H9 (cell line): Measurements from ENCODE around the gene TRNAU1AP. TPM values are rescaled to one million over a fixed set of nuclear protein-coding genes. Genes with fewer than 3 reads are reported as not detected.

ENCODE experiments used
- DNase-seq: peaks from one replicate; pipeline ENCODE4 v3.0.0-alpha.2; 2017
- H2AFZ ChIP-seq: one replicate; pipeline ENCODE4 v1.6.1; 2013; ENCODE audit warnings: mild to moderate bottlenecking, low read length, control low read depth, moderate library complexity
- H2AK5ac ChIP-seq: 2 replicates; pipeline ENCODE4 v1.6.1; 2013; ENCODE audit warnings: low read length, control low read depth, mixed read lengths; ENCODE audit not compliant: insufficient read length
- H2BK120ac ChIP-seq: one replicate; pipeline ENCODE4 v1.6.1; 2013; ENCODE audit warnings: low read depth, mild to moderate bottlenecking, low read length, control low read depth, inconsistent platforms; ENCODE audit not compliant: poor library complexity, severe bottlenecking
- H2BK12ac ChIP-seq: 2 replicates; pipeline ENCODE4 v1.6.1; 2013; ENCODE audit warnings: low read length, control low read depth, mixed read lengths, low read depth; ENCODE audit not compliant: insufficient read length
- H2BK15ac ChIP-seq: 2 replicates; pipeline ENCODE4 v1.6.1; 2013; ENCODE audit warnings: low read depth, low read length, control low read depth
- H2BK20ac ChIP-seq: one replicate; pipeline ENCODE4 v1.6.1; 2013; ENCODE audit warnings: low read depth, mild to moderate bottlenecking, low read length, control low read depth, inconsistent platforms; ENCODE audit not compliant: poor library complexity, severe bottlenecking
- H2BK5ac ChIP-seq: 2 replicates; pipeline ENCODE4 v1.6.1; 2013; ENCODE audit warnings: low read length, control low read depth, mixed read lengths; ENCODE audit not compliant: insufficient read length
- H3K14ac ChIP-seq: 2 replicates; pipeline ENCODE4 v1.6.1; 2013; ENCODE audit warnings: low read length, control low read depth; ENCODE audit not compliant: insufficient read depth
- H3K18ac ChIP-seq: 2 replicates; pipeline ENCODE4 v1.6.1; 2013; ENCODE audit warnings: low read depth, mild to moderate bottlenecking, mixed read lengths, low read length, control low read depth; ENCODE audit not compliant: insufficient read length
- H3K23ac ChIP-seq: 2 replicates; pipeline ENCODE4 v1.6.1; 2013; ENCODE audit warnings: low read length, control low read depth, mixed read lengths, low read depth; ENCODE audit not compliant: insufficient read length
- H3K23me2 ChIP-seq: 2 replicates; pipeline ENCODE4 v1.6.1; 2013; ENCODE audit warnings: low read depth, mild to moderate bottlenecking, mixed read lengths, low read length, control low read depth; ENCODE audit not compliant: insufficient read length, poor library complexity, severe bottlenecking
- H3K27ac ChIP-seq: 2 replicates; pipeline ENCODE4 v1.5.1; 2013; ENCODE audit warnings: low read length, control low read depth, mixed read lengths, low read depth; ENCODE audit not compliant: insufficient read length
- H3K27me3 ChIP-seq: 2 replicates; pipeline ENCODE4 v1.6.1; 2013; ENCODE audit warnings: low read length, control low read depth, inconsistent platforms; ENCODE audit not compliant: insufficient read depth
- H3K4ac ChIP-seq: 2 replicates; pipeline ENCODE4 v1.6.1; 2013; ENCODE audit warnings: low read depth, mild to moderate bottlenecking, control low read depth, inconsistent platforms, low read length, moderate library complexity
- H3K4me1 ChIP-seq: 2 replicates; pipeline ENCODE4 v1.6.1; 2013; ENCODE audit warnings: low read length, control low read depth, inconsistent platforms; ENCODE audit not compliant: insufficient read depth
- H3K4me2 ChIP-seq: 2 replicates; pipeline ENCODE4 v1.6.1; 2013; ENCODE audit warnings: low read length, control low read depth, mixed read lengths; ENCODE audit not compliant: insufficient read length, insufficient read depth
- H3K56ac ChIP-seq: 2 replicates; pipeline ENCODE4 v1.6.1; 2013; ENCODE audit warnings: low read depth, mild to moderate bottlenecking, mixed read lengths, low read length, control low read depth; ENCODE audit not compliant: insufficient read length
- H3K79me1 ChIP-seq: 2 replicates; pipeline ENCODE4 v1.6.1; 2013; ENCODE audit warnings: low read depth, mild to moderate bottlenecking, moderate library complexity, low read length, control low read depth, inconsistent platforms; ENCODE audit not compliant: insufficient read depth, poor library complexity, severe bottlenecking
- H3K79me2 ChIP-seq: 2 replicates; pipeline ENCODE4 v1.6.1; 2013; ENCODE audit warnings: low read length, control low read depth, inconsistent platforms; ENCODE audit not compliant: insufficient read depth
- H3K9ac ChIP-seq: 2 replicates; pipeline ENCODE4 v1.6.1; 2013; ENCODE audit warnings: low read length, control low read depth, mixed read lengths; ENCODE audit not compliant: insufficient read length; ENCODE audit errors: extremely low read depth
- H3K9me3 ChIP-seq: one replicate; pipeline ENCODE4 v1.6.1; 2013; ENCODE audit warnings: low read depth, low read length, inconsistent platforms; ENCODE audit not compliant: control insufficient read depth
- H3T11ph ChIP-seq: one replicate; pipeline ENCODE4 v1.6.1; 2013; ENCODE audit warnings: mild to moderate bottlenecking, low read length, control low read depth, inconsistent platforms
- H4K20me1 ChIP-seq: one replicate; pipeline ENCODE4 v1.6.1; 2013; ENCODE audit not compliant: control insufficient read depth, insufficient read length, insufficient read depth
- H4K5ac ChIP-seq: 2 replicates; pipeline ENCODE4 v1.6.1; 2013; ENCODE audit warnings: low read depth, mild to moderate bottlenecking, mixed read lengths, low read length, control low read depth; ENCODE audit not compliant: insufficient read length
- H4K8ac ChIP-seq: replicated peaks from 2 replicates; pipeline ENCODE4 v1.6.1; 2013; ENCODE audit warnings: low read length, control low read depth, mixed read lengths, low read depth; ENCODE audit not compliant: insufficient read length
- H4K91ac ChIP-seq: 2 replicates; pipeline ENCODE4 v1.6.1; 2013; ENCODE audit warnings: low read depth, mild to moderate bottlenecking, moderate library complexity, mixed read lengths, low read length, control low read depth; ENCODE audit not compliant: insufficient read length
- H3K27ac Mint-ChIP-seq, 3 experiments: 2 replicates in 2 of 3; 3 replicates in 1 of 3; pipeline ENCODE4 v1.8.0; 2020 to 2021; ENCODE audit warnings: mixed read lengths in 3 of 3, mild to moderate bottlenecking in 1 of 3, moderate library complexity in 1 of 3
- H3K27me3 Mint-ChIP-seq: 2 replicates; pipeline ENCODE4 v1.8.0; 2021; ENCODE audit warnings: low read depth, mild to moderate bottlenecking, moderate library complexity, mixed read lengths
- H3K36me3 Mint-ChIP-seq, 3 experiments: 2 replicates in 2 of 3; 3 replicates in 1 of 3; pipeline ENCODE4 v1.8.0; 2020 to 2021; ENCODE audit warnings: low read depth in 3 of 3, mixed read lengths in 3 of 3; ENCODE audit not compliant: insufficient read depth in 1 of 3
- H3K4me1 Mint-ChIP-seq, 2 experiments: 2 replicates each; pipeline ENCODE4 v1.8.0; 2020; ENCODE audit warnings: mixed read lengths in 2 of 2
- H3K4me3 Mint-ChIP-seq, 2 experiments: 2 replicates in 1 of 2; 3 replicates in 1 of 2; pipeline ENCODE4 v1.8.0; 2020 to 2021; ENCODE audit warnings: mild to moderate bottlenecking in 2 of 2, mixed read lengths in 2 of 2, moderate library complexity in 1 of 2
- H3K9me3 Mint-ChIP-seq, 2 experiments: 2 replicates in 1 of 2; 3 replicates in 1 of 2; pipeline ENCODE4 v1.8.0; 2020; ENCODE audit warnings: mild to moderate bottlenecking in 2 of 2, mixed read lengths in 2 of 2, moderate library complexity in 1 of 2
- CTCF ChIP-seq: fragments of 200-600 bp; sonication (generic); conservative IDR thresholded peaks from 3 replicates; pipeline ENCODE4 v1.8.0; 2021; ENCODE audit warnings: antibody characterized with exemption, mild to moderate bottlenecking
- WGBS: extraction: QIAGEN DNeasy Blood & Tissue Kit; methylation state at CpG from one replicate; pipeline ENCODE4 v1.1.7; 2013; ENCODE audit warnings: missing lambda C conversion rate, low lambda C conversion rate, mixed read lengths; ENCODE audit not compliant: insufficient read length; ENCODE audit errors: extremely low coverage; 5-methylcytosine and 5-hydroxymethylcytosine counted together
- total RNA-seq: library from RNA; stranded (reverse); gene quantifications from 2 replicates; pipeline ENCODE4 v1.2.1, GENCODE V29; 2021

TRNAU1AP gene
- total RNA-seq, 1 experiment from 2014 or later, result 45.0 TPM

- Histone ChIP-seq H2BK12ac (no peak overlapping the region), H3K9ac (no peak overlapping the region), H3K9me3 (no peaks in the 10 kb centered on the region), H3T11ph (no peak overlapping the region), H2BK120ac (no peak overlapping the region), H2BK5ac (no peak overlapping the region), H3K27ac (no peak overlapping the region), H3K14ac (no peak overlapping the region), H3K4me1 (no peaks in the 10 kb centered on the region), H3K4ac (no peak overlapping the region), H3K23ac (no peak overlapping the region), H3K79me1 (peaks cover 4% of the 10 kb centered on the region), H3K4me2 (no peak overlapping the region), H3K56ac (no peak overlapping the region), H4K5ac (no peak overlapping the region), H3K27me3 (no peaks in the 10 kb centered on the region), H2AK5ac (no peak overlapping the region), H4K91ac (no peak overlapping the region), H2BK15ac (no peak overlapping the region), H4K20me1 (no peaks in the 10 kb centered on the region), H2AFZ (no peak overlapping the region), H2BK20ac (no peak overlapping the region), H3K23me2 (no peaks in the 10 kb centered on the region), H4K8ac (no peak overlapping the region), H3K18ac (no peak overlapping the region), H3K79me2 (no peaks in the 10 kb centered on the region)
- H3K4me3 Mint-ChIP-seq, result no peak overlapping the region
- no peaks in the 10 kb centered on the region for H3K4me1 Mint-ChIP-seq
- H3K9me3 Mint-ChIP-seq, result no peaks in the 10 kb centered on the region
- no peak for DNase-seq
- H3K27me3 Mint-ChIP-seq, result no peaks in the 10 kb centered on the region
- no peak for TF ChIP-seq CTCF
- WGBS, result no CpG with 5 or more reads among the region's 2 CpGs
- H3K27ac Mint-ChIP-seq, result peak overlapping the region in 2 of 3 experiments; percentile 4 to 9; a peak in 2 of 7 replicates
- peaks cover 24 to 82% (median 60%) of the 10 kb centered on the region in 3 experiments; a peak in 6 of 7 replicates for H3K36me3 Mint-ChIP-seq
Observed at GRCh38 chr1:28566931-28567330, 14.0 kb downstream of the TRNAU1AP start.
